Activated CD4-positive, alpha-beta T cell treated with anti-CD3 and anti-CD28 coated beads, Interleukin-2, Interleukin-6, amounts not matched to agents 100 ng/mL and 50 ng/mL, durations not matched to agents 16 hours and 8 hours (primary cell): ENCODE data around the gene PPP4R1.
A peak's percentile ranks its signal among the peaks of the same experiment; 100 is the strongest.
"Not testable (repeated sequence)": the region's sequence is repeated elsewhere in the genome, so short reads cannot be mapped to it uniquely, and the experiment has no call there.

Experiments
- DNase-seq: peaks from one replicate; pipeline ENCODE4 v3.0.0-alpha.2; 2020

PPP4R1 gene

GRCh38 chr18:9614401-9615279, at the start of gene PPP4R1:
Gene PPP4R1, minus strand, starts transcription at chr18:9614559. Its CDS starts 75 bp downstream, at chr18:9614484.
- DNase-seq: peak; percentile 74

- no peak for DNase-seq
These were observed 49.0 kb upstream of the PPP4R1 start for GRCh38 chr18:9663377-9663776.

GRCh38 chr18:9661564-9661963, 47.2 kb upstream of the PPP4R1 start:
- DNase-seq: no peak

GRCh38 chr18:9659499-9660375, 45.4 kb upstream of the PPP4R1 start:
- no peak for DNase-seq

GRCh38 chr18:9658087-9658641, 43.8 kb upstream of the PPP4R1 start:
- DNase-seq: no peak

GRCh38 chr18:9655232-9655767, 40.9 kb upstream of the PPP4R1 start:
- DNase-seq: no peak

GRCh38 chr18:9653390-9653789, 39.0 kb upstream of the PPP4R1 start:
- no peak for DNase-seq

GRCh38 chr18:9649164-9649540, 34.8 kb upstream of the PPP4R1 start:
- no peak for DNase-seq

GRCh38 chr18:9648431-9649163, 34.2 kb upstream of the PPP4R1 start:
- DNase-seq: no peak

GRCh38 chr18:9647496-9648323, 33.4 kb upstream of the PPP4R1 start:
- no peak for DNase-seq

- DNase-seq: no peak
These were observed 29.2 kb upstream of the PPP4R1 start for GRCh38 chr18:9643549-9643948.

GRCh38 chr18:9642799-9643462, 28.6 kb upstream of the PPP4R1 start:
- no peak for DNase-seq

GRCh38 chr18:9641081-9641480, 26.7 kb upstream of the PPP4R1 start:
- DNase-seq: not testable (repeated sequence)

GRCh38 chr18:9638886-9639285, 24.5 kb upstream of the PPP4R1 start:
- no peak for DNase-seq

GRCh38 chr18:9637036-9637767, 22.8 kb upstream of the PPP4R1 start:
- DNase-seq: no peak

GRCh38 chr18:9634856-9635255, 20.5 kb upstream of the PPP4R1 start:
- DNase-seq: no peak

- no peak for DNase-seq
These were observed 17.6 kb upstream of the PPP4R1 start for GRCh38 chr18:9631814-9632496.

- no peak for DNase-seq
These were observed 16.1 kb upstream of the PPP4R1 start for GRCh38 chr18:9630444-9630843.

GRCh38 chr18:9629709-9630108, 15.3 kb upstream of the PPP4R1 start:
- DNase-seq: no peak

- DNase-seq: no peak
These were observed 14.6 kb upstream of the PPP4R1 start for GRCh38 chr18:9628984-9629383.
